ENCODE measurements around the gene TMEM62. TPM values are rescaled to one million over a fixed set of nuclear protein-coding genes. Genes with fewer than 3 reads are reported as not detected.

The TMEM62 gene
- total and polyA plus RNA-seq, 9 of the 15 experiments (the other 6 are each of a cell fraction or from before 2014, with no cell fraction given), result 4.4 to 16.6 (median 11.1) TPM

- TF ChIP-seq CHD7 (IDR thresholded peaks at IDR 0.05; ENCODE audit: low read depth, low read length) (no peak), CCAR2 (IDR thresholded peaks at IDR 0.05; ENCODE audit: low read depth, low read length) (no peak), POLR2G (IDR thresholded peaks at IDR 0.05; ENCODE audit: low read depth, low read length) (peak; percentile 89), SMC3 (conservative IDR thresholded peaks at IDR 0.05; ENCODE audit: insufficient read depth, low read depth, low read length) (no peak), PBX2 (CRISPR knock-in tag; IDR thresholded peaks at IDR 0.05; ENCODE audit: low read depth) (no peak), PBX2 (tag; conservative IDR thresholded peaks at IDR 0.05; ENCODE audit: low read depth) (no peak), NRF1 (conservative IDR thresholded peaks at IDR 0.05 in 1 of 2, IDR thresholded peaks at IDR 0.05 in 1 of 2) (peak; percentile 80 to 84), TEAD4 (IDR thresholded peaks at IDR 0.05; ENCODE audit: low read length) (no peak; the same call in 1 of the 2 replicates), TEAD4 (CRISPR knock-in tag; IDR thresholded peaks at IDR 0.05; ENCODE audit: borderline replicate concordance) (no peak), L3MBTL2 (IDR thresholded peaks at IDR 0.05) (peak; percentile 43; the same call in 1 of the 2 replicates), YY1 (IDR thresholded peaks at IDR 0.05; ENCODE audit: borderline replicate concordance in 1 of 3, control insufficient read depth in 1 of 3, extremely low read depth in 1 of 3, insufficient read depth in 3 of 3, insufficient read length in 1 of 3, insufficient replicate concordance in 2 of 3, low read depth in 1 of 3, low read length in 2 of 3) (peak; percentile 35 to 92 (median 88)), ZNF764 (CRISPR knock-in tag; IDR thresholded peaks at IDR 0.05; ENCODE audit: low read depth) (no peak), ZNF217 (CRISPR knock-in tag; IDR thresholded peaks at IDR 0.05) (no peak)
Measured at GRCh38 chr15:43105778-43106485, 27.5 kb upstream of the TMEM62 start, which contains the start of gene UBR1 (continued).

Data from K562 (cell line).